Measurements from ENCODE around the gene CTRL.
A peak's percentile ranks its signal among the peaks of the same experiment; 100 is the strongest.
"Not testable (repeated sequence)": the region's sequence is repeated elsewhere in the genome, so short reads cannot be mapped to it uniquely, and the experiment has no call there.

Gene CTRL

GRCh38 chr16:67931712-67932461, at the start of gene CTRL:
CTRL (minus strand) TSS chr16:67931862; CDS start chr16:67931852, 10 bp downstream.
- FAIRE-seq, result no peak
- no peak for DNase-seq (ENCODE audit: insufficient read length, low spot score)

GRCh38 chr16:67979955-67980678, 48.5 kb upstream of the CTRL start, which contains the start of gene DPEP3:
DPEP3 (minus strand) TSS chr16:67980499; CDS start chr16:67980380, 119 bp downstream.
- no peak for FAIRE-seq
- DNase-seq (ENCODE audit: insufficient read length, low spot score), result no peak

GRCh38 chr16:67977469-67978227, 46.0 kb upstream of the CTRL start:
- DNase-seq (ENCODE audit: insufficient read length, low spot score) (no peak), FAIRE-seq (no peak)

GRCh38 chr16:67977005-67977404, 45.3 kb upstream of the CTRL start:
- DNase-seq (ENCODE audit: insufficient read length, low spot score) (no peak), FAIRE-seq (no peak)

GRCh38 chr16:67976205-67976604, 44.5 kb upstream of the CTRL start:
- FAIRE-seq (no peak), DNase-seq (ENCODE audit: insufficient read length, low spot score) (no peak)

GRCh38 chr16:67975321-67976105, 43.9 kb upstream of the CTRL start:
- DNase-seq (ENCODE audit: insufficient read length, low spot score) (no peak), FAIRE-seq (no peak)

- DNase-seq (ENCODE audit: insufficient read length, low spot score); FAIRE-seq: not testable (repeated sequence)
These were observed 40.6 kb upstream of the CTRL start for GRCh38 chr16:67972285-67972684.

GRCh38 chr16:67971111-67971510, 39.4 kb upstream of the CTRL start:
- DNase-seq (ENCODE audit: insufficient read length, low spot score), result no peak
- FAIRE-seq, result no peak

- no peak for FAIRE-seq
- no peak for DNase-seq (ENCODE audit: insufficient read length, low spot score)
These were observed 37.8 kb upstream of the CTRL start for GRCh38 chr16:67969254-67970039.

- FAIRE-seq, result peak; percentile 82
- DNase-seq (ENCODE audit: insufficient read length, low spot score), result peak; percentile 94
These were observed 37.0 kb upstream of the CTRL start, which contains the start of gene SLC12A4 for GRCh38 chr16:67968400-67969253. SLC12A4 (minus strand) TSS chr16:67968637; CDS start chr16:67968553, 84 bp downstream.

- DNase-seq (ENCODE audit: insufficient read length, low spot score), result peak; percentile 56
- FAIRE-seq, result peak; percentile 31
These were observed 36.3 kb upstream of the CTRL start for GRCh38 chr16:67967958-67968399.

- FAIRE-seq (peak; percentile 72), DNase-seq (ENCODE audit: insufficient read length, low spot score) (no peak)
These were observed 35.7 kb upstream of the CTRL start for GRCh38 chr16:67967183-67967957.

GRCh38 chr16:67966549-67967182, 35.0 kb upstream of the CTRL start:
- DNase-seq (ENCODE audit: insufficient read length, low spot score) (no peak), FAIRE-seq (no peak)

- no peak for FAIRE-seq
These were observed 34.2 kb upstream of the CTRL start for GRCh38 chr16:67965668-67966548.

GRCh38 chr16:67964477-67965131, 32.9 kb upstream of the CTRL start:
- no peak for DNase-seq (ENCODE audit: insufficient read length, low spot score)
- FAIRE-seq, result no peak

More at GRCh38 chr16:67965668-67966548, 34.2 kb upstream of the CTRL start:
- no peak for DNase-seq (ENCODE audit: insufficient read length, low spot score)

All from GM19239 (cell line).